ENCODE results near the gene HSPA12A.

- no peak for TF ChIP-seq CTCF (conservative IDR thresholded peaks at IDR 0.05; ENCODE audit: low read depth, low read length)
- no peak for TF ChIP-seq EZH2 (IDR thresholded peaks at IDR 0.05; ENCODE audit: borderline replicate concordance, low read depth, low read length, poor library complexity, severe bottlenecking)
Observed at GRCh38 chr10:116704926-116705325, 37.4 kb downstream of the HSPA12A start.

Data from A673 (cell line).